ENCODE data around the gene EIF2S3B.

Gene EIF2S3B

GRCh38 chr12:10528174-10528953, 22.7 kb downstream of the EIF2S3B start:
- DNase-seq (ENCODE audit: low read depth), result no peak
- no peak overlapping the region for H3K4me3 ChIP-seq (replicated peaks; ENCODE audit: low read depth, low read length)
- TF ChIP-seq CTCF (IDR thresholded peaks at IDR 0.05; ENCODE audit: low read length, missing control alignments), result no peak

GRCh38 chr12:10529603-10530002, 23.9 kb downstream of the EIF2S3B start:
- no peak for DNase-seq (ENCODE audit: low read depth)
- H3K4me3 ChIP-seq (replicated peaks; ENCODE audit: low read depth, low read length), result no peak overlapping the region
- TF ChIP-seq CTCF (IDR thresholded peaks at IDR 0.05; ENCODE audit: low read length, missing control alignments), result no peak

- H3K4me3 ChIP-seq (replicated peaks; ENCODE audit: low read depth, low read length), result no peak overlapping the region
- DNase-seq (ENCODE audit: low read depth), result no peak
- TF ChIP-seq CTCF (IDR thresholded peaks at IDR 0.05; ENCODE audit: low read length, missing control alignments), result no peak
These were observed 32.0 kb downstream of the EIF2S3B start for GRCh38 chr12:10537721-10538120.

GRCh38 chr12:10540776-10541205, 35.1 kb downstream of the EIF2S3B start:
- no peak overlapping the region for H3K4me3 ChIP-seq (replicated peaks; ENCODE audit: low read depth, low read length)
- TF ChIP-seq CTCF (IDR thresholded peaks at IDR 0.05; ENCODE audit: low read length, missing control alignments), result no peak
- DNase-seq (ENCODE audit: low read depth), result no peak

- H3K4me3 ChIP-seq (replicated peaks; ENCODE audit: low read depth, low read length), result no peak overlapping the region
- no peak for TF ChIP-seq CTCF (IDR thresholded peaks at IDR 0.05; ENCODE audit: low read length, missing control alignments)
- DNase-seq (ENCODE audit: low read depth), result no peak
These were observed 37.8 kb downstream of the EIF2S3B start for GRCh38 chr12:10543499-10543898.

GRCh38 chr12:10551375-10551774, 45.7 kb downstream of the EIF2S3B start:
- no peak overlapping the region for H3K4me3 ChIP-seq (replicated peaks; ENCODE audit: low read depth, low read length)
- no peak for DNase-seq (ENCODE audit: low read depth)
- no peak for TF ChIP-seq CTCF (IDR thresholded peaks at IDR 0.05; ENCODE audit: low read length, missing control alignments)

- no peak for DNase-seq (ENCODE audit: low read depth)
- H3K4me3 ChIP-seq (replicated peaks; ENCODE audit: low read depth, low read length), result no peak overlapping the region
- no peak for TF ChIP-seq CTCF (IDR thresholded peaks at IDR 0.05; ENCODE audit: low read length, missing control alignments)
These were observed 47.5 kb downstream of the EIF2S3B start for GRCh38 chr12:10553148-10553547.

Data from fibroblast of pulmonary artery (primary cell).